Endothelial cell of umbilical vein (primary cell): Measurements from ENCODE around the gene TRIM16. TPM values are rescaled to one million over a fixed set of nuclear protein-coding genes. Genes with fewer than 3 reads are reported as not detected.
"Not testable (repeated sequence)": the region's sequence is repeated elsewhere in the genome, so short reads cannot be mapped to it uniquely, and the experiment has no call there.

ENCODE experiments used
- BruUV-seq: library from RNA; stranded (reverse); fragments of 400-500 nt; replicated peaks from 2 replicates; lab custom pipeline; 2021; lab: Mats Ljungman, UMichigan
- CTCF ChIA-PET: fragments of 300-600, 350-600 bp; sonication (Branson Sonifier 250); formaldehyde crosslinking; loops from one replicate; lab custom pipeline; 2021; ENCODE audit warnings: antibody characterized with exemption, inconsistent platforms; lab: Charles Lee
- POLR2A ChIA-PET: fragments of 300-600, 350-600 bp; sonication (Branson Sonifier 250); formaldehyde crosslinking; loops from one replicate; lab custom pipeline; 2021; ENCODE audit warnings: antibody characterized with exemption, inconsistent platforms; lab: Charles Lee
- DNase-seq: peaks from one replicate; pipeline ENCODE4 v3.0.0-alpha.2; 2011; ENCODE audit warnings: low read depth, low spot score
- FAIRE-seq: peaks from 2 replicates; lab custom pipeline; 2011; peaks lifted over from hg19 to GRCh38; lab: Jason Lieb, UNC
- H2AFZ ChIP-seq: 2 replicates; pipeline ENCODE4 v1.6.0; 2012; ENCODE audit warnings: low read depth, low read length, control low read depth, inconsistent platforms
- H3K27ac ChIP-seq: 2 replicates; pipeline ENCODE4 v1.5.1; 2011; ENCODE audit warnings: low read depth, mild to moderate bottlenecking, control low read depth, low read length, moderate library complexity; ENCODE audit not compliant: insufficient read depth
- H3K27me3 ChIP-seq, 2 experiments: 2 replicates each; pipeline versions ENCODE4 v1.6.0 to v1.6.1; 2011; ENCODE audit warnings: low read length in 2 of 2, mixed read lengths in 1 of 2; ENCODE audit not compliant: control insufficient read depth in 2 of 2, insufficient read depth in 2 of 2
- H3K36me3 ChIP-seq, 2 experiments: 2 replicates in 1 of 2; 3 replicates in 1 of 2; pipeline ENCODE4 v1.5.1; 2011; ENCODE audit warnings: low read length in 2 of 2, mild to moderate bottlenecking in 1 of 2, moderate library complexity in 1 of 2; ENCODE audit not compliant: control insufficient read depth in 2 of 2, insufficient read depth in 2 of 2; ENCODE audit errors: extremely low read depth in 1 of 2
- H3K4me1 ChIP-seq: 3 replicates; pipeline ENCODE4 v1.5.1; 2011; ENCODE audit warnings: mild to moderate bottlenecking, low read length; ENCODE audit not compliant: control insufficient read depth, insufficient read depth; ENCODE audit errors: extremely low read depth
- H3K4me2 ChIP-seq: 2 replicates; pipeline ENCODE4 v1.6.1; 2011; ENCODE audit warnings: low read length, control low read depth, mixed read lengths; ENCODE audit not compliant: insufficient read depth
- H3K4me3 ChIP-seq, 3 experiments: fragments of 200-600 bp in 1 of 3; sonication (generic), shearing (Covaris generic) in 1 of 3; replicated peaks in 1 of 3; 2 replicates each; pipeline ENCODE4 v1.5.1; 2011 to 2016; ENCODE audit warnings: control low read depth in 3 of 3, low read length in 3 of 3, mild to moderate bottlenecking in 2 of 3, inconsistent platforms in 1 of 3, low read depth in 1 of 3, moderate library complexity in 1 of 3; ENCODE audit not compliant: insufficient read depth in 1 of 3
- H3K79me2 ChIP-seq: 2 replicates; pipeline ENCODE4 v1.6.0; 2012; ENCODE audit warnings: low read length, inconsistent platforms; ENCODE audit not compliant: control insufficient read depth, insufficient read depth
- H3K9ac ChIP-seq: replicated peaks from 2 replicates; pipeline ENCODE3; 2011; ENCODE audit warnings: low read length, control low read depth; ENCODE audit not compliant: insufficient read depth; ENCODE audit errors: extremely low read depth
- H3K9me1 ChIP-seq: replicated peaks from 3 replicates; pipeline ENCODE4 v1.6.0; 2011; ENCODE audit warnings: mild to moderate bottlenecking, low read length; ENCODE audit not compliant: control insufficient read depth, insufficient read depth; ENCODE audit errors: extremely low read depth
- H3K9me3 ChIP-seq: replicated peaks from 2 replicates; pipeline ENCODE4 v1.5.1; 2012; ENCODE audit warnings: low read length, inconsistent platforms; ENCODE audit not compliant: control insufficient read depth, insufficient read depth
- H4K20me1 ChIP-seq: replicated peaks from 2 replicates; pipeline ENCODE3; 2011; ENCODE audit warnings: mild to moderate bottlenecking, low read length; ENCODE audit not compliant: control insufficient read depth, insufficient read depth; ENCODE audit errors: extremely low read depth
- dilution Hi-C: fragments of 300-500 bp; cut with MboI; formaldehyde crosslinking; loops from one replicate; pipeline ENCODE4 v1.15.0; 2019; ENCODE audit warnings: low sequenced_read_pairs; ENCODE audit not compliant: extremely low pct_ligation_motif_present
- intact Hi-C: fragments of 100-400 bp; cut with micrococcal nuclease; formaldehyde crosslinking; loops from one replicate; pipeline ENCODE4 v1.10.0; 2022
- polyA plus RNA-seq, 4 experiments: library from polyadenylated mRNA; depleted of rRNA in 3 of 4; stranded (reverse) in 3 of 4; unstranded in 1 of 4; fragments of >200 nt; gene quantifications; 2 replicates each; pipeline versions ENCODE4 v1.2.1 to v1.2.3, GENCODE V29; 2011 to 2012; ENCODE audit warnings: missing spikeins in 1 of 4
- total RNA-seq: library from RNA; stranded (reverse); gene quantifications from 2 replicates; pipeline ENCODE4 v1.2.3, GENCODE V29; 2021

The TRIM16 gene
- total and polyA plus RNA-seq, 2 donors (not counting 3 experiments of a cell fraction or from before 2014, with no cell fraction given): 41.7 to 50.3 TPM

DNA sequence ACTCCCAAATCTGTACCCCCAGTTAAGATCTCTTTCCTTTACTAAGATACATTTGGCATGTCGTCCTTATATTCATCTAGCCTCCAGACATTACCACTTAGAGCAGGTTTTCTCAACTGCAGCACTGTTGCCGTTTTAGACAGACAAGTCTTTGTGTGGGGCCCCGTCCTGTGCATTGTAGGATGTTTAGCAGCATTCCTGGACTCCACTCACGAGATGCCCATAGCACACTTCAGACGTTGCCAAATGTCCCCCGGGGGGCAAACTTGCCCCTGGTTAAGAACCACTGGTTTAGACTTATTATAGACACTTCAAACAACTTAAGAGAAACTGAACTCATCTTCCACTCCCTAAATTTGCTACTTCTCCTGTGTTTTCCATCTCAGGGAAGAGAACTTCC, 8.1 kb downstream of the TRIM16 start:
- dilution Hi-C loops, H3K27ac ChIP-seq, H4K20me1 ChIP-seq, H3K9ac ChIP-seq, H3K27me3 ChIP-seq, BruUV-seq, H3K4me1 ChIP-seq, FAIRE-seq, H3K36me3 ChIP-seq, DNase-seq, H3K9me1 ChIP-seq, H3K79me2 ChIP-seq, H2AFZ ChIP-seq, POLR2A ChIA-PET, H3K9me3 ChIP-seq, H3K4me2 ChIP-seq, CTCF ChIA-PET, intact Hi-C loops, H3K4me3 ChIP-seq: not testable (repeated sequence)

DNA sequence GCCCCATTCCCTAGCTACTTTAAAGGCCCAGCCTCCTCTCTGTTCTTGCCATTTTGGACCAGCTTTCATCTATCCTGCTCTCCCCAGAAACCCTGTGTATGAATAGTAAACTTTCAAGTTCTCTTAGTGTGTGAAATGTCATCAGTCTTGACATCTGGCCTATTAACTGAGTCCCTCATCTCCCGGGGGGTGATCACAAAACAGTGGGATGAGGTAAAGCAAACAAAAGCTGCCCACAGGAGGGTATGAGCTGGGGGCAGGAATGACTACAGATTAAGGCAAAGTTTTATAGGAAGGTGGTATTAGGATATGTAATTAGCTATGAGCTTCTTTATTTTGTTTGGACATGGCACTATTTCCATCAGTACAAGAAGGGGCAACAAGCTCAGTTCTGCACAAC, 9.5 kb downstream of the TRIM16 start:
- H4K20me1 ChIP-seq, dilution Hi-C loops, H3K27ac ChIP-seq, DNase-seq, H3K9me1 ChIP-seq, H3K4me1 ChIP-seq, H3K9ac ChIP-seq, FAIRE-seq, H3K4me3 ChIP-seq, POLR2A ChIA-PET, BruUV-seq, H2AFZ ChIP-seq, H3K4me2 ChIP-seq, CTCF ChIA-PET, H3K27me3 ChIP-seq, H3K79me2 ChIP-seq, H3K36me3 ChIP-seq, intact Hi-C loops, H3K9me3 ChIP-seq: not testable (repeated sequence)

DNA sequence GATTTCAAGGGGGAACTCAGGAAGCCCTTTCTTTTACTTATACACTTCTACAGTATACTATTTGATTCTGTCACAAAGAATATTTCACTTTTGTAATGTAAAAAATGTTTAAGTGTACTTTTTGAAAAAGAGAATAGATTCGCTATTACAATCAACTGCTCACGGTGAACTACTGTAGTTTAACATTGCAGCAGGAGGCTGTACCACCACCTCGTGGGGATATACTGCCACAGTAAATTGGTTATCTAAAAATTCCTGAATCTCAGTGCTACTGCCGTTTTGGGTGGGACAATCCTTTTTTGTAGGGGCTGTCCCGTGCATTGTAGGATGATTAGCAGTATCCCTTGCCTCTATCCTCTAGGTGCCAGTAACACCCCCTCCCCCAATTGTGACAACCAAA, 14.6 kb downstream of the TRIM16 start:
- H2AFZ ChIP-seq, H3K4me1 ChIP-seq, DNase-seq, intact Hi-C loops, dilution Hi-C loops, H3K9me3 ChIP-seq, H4K20me1 ChIP-seq, CTCF ChIA-PET, H3K79me2 ChIP-seq, H3K4me2 ChIP-seq, H3K27me3 ChIP-seq, H3K9ac ChIP-seq, H3K27ac ChIP-seq, H3K36me3 ChIP-seq, H3K9me1 ChIP-seq, BruUV-seq, H3K4me3 ChIP-seq, POLR2A ChIA-PET: not testable (repeated sequence)
- peak; percentile 50 for FAIRE-seq
